ENCODE measurements around the gene TIGD1. TPM values are rescaled to one million over a fixed set of nuclear protein-coding genes. Genes with fewer than 3 reads are reported as not detected.

Gene TIGD1
- total and polyA plus RNA-seq, 7 donors, result 2.3 to 6.8 (median 4.1) TPM

DNA sequence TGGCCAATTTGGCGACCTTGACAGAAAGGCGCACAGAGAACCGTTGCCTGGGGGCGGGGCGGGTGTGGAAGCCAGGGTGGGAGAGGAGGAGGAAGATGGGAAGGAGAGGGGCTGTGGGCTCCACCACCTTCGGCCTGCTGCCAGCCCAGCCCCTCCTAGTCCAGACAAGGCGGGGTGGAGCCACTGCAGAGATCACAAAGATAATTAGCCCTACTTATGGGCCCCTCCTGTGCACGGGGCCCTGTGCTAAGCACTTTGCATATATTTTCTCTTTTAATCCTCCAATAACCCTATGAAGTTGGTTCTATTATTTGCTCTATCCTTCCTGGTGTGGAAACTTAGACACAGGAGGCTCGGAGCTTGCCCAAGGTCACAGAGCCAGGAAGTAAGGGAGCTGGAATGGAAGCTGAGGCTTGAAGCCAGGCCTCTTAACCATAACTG lies 49.0 kb downstream of the TIGD1 start:
- Histone ChIP-seq H3K9me3 (no peaks in the 10 kb centered on the region), H3K4me3 (no peak overlapping the region), H3K36me3 (ENCODE audit: insufficient read depth in 1 of 2, low read depth in 1 of 2) (no peaks in the 10 kb centered on the region), H3K27me3 (ENCODE audit: insufficient read depth in 3 of 3, low read length in 2 of 3) (no peaks in the 10 kb centered on the region), H3K4me1 (no peaks in the 10 kb centered on the region), H3K27ac (no peak overlapping the region)
- intact Hi-C loops (cut with DNase I), result loop anchor here in 1 of 2 donors (5.0 kb wide), 1 partner anchor 54 kb away; no protein-coding TSS in a partner anchor
- ATAC-seq, result no peak
- TF ChIP-seq, protein P1, sequence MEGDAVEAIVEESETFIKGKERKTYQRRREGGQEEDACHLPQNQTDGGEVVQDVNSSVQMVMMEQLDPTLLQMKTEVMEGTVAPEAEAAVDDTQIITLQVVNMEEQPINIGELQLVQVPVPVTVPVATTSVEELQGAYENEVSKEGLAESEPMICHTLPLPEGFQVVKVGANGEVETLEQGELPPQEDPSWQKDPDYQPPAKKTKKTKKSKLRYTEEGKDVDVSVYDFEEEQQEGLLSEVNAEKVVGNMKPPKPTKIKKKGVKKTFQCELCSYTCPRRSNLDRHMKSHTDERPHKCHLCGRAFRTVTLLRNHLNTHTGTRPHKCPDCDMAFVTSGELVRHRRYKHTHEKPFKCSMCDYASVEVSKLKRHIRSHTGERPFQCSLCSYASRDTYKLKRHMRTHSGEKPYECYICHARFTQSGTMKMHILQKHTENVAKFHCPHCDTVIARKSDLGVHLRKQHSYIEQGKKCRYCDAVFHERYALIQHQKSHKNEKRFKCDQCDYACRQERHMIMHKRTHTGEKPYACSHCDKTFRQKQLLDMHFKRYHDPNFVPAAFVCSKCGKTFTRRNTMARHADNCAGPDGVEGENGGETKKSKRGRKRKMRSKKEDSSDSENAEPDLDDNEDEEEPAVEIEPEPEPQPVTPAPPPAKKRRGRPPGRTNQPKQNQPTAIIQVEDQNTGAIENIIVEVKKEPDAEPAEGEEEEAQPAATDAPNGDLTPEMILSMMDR (IDR thresholded peaks at IDR 0.05), result no peak
- no peak for DNase-seq
- 68 to 72% (median 72%) methylated on average over 9 of the region's 9 CpGs for WGBS, 3 donors

DNA sequence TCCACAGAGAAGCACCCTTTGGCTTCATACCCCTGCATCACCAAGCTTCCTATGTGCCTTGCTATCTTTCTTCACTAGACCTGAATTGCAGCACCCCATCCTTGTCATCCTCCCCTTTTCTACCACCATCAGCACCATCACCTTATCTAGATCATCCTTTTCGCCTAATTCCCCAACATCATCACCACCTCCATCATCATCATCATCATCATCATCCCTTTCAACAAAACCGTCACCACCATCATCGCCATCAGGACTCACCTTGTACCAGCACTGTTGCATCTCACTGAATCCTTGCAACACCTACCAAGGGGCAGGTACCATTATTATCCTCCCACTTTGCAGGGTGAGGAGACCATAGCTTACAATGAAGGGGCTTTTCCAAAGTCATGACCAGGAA lies 51.9 kb downstream of the TIGD1 start:
- WGBS, 3 donors, result 91 to 97% (median 94%) methylated on average over 3 of the region's 3 CpGs

More for the DNA sequence above, 51.9 kb downstream of the TIGD1 start:
- Histone ChIP-seq H3K4me3 (no peak overlapping the region), H3K36me3 (ENCODE audit: insufficient read depth in 1 of 2, low read depth in 1 of 2) (no peaks in the 10 kb centered on the region), H3K4me1 (no peaks in the 10 kb centered on the region), H3K27me3 (ENCODE audit: insufficient read depth in 3 of 3, low read length in 2 of 3) (no peaks in the 10 kb centered on the region), H3K9me3 (no peaks in the 10 kb centered on the region), H3K27ac (no peak overlapping the region)
- TF ChIP-seq, protein P1 (IDR thresholded peaks at IDR 0.05), result no peak
- no peak for ATAC-seq
- intact Hi-C loops (cut with DNase I), result no loop called here
- no peak for DNase-seq

Other genes with a start within 250 kb of the TIGD1 start
- not detected for gene ALPP, start 171.8 kb downstream of the TIGD1 start, total RNA-seq
- not detected for gene ALPP, start 171.8 kb downstream of the TIGD1 start, polyA plus RNA-seq
- not detected for gene ALPG, start 143.7 kb downstream of the TIGD1 start, total RNA-seq
- gene ALPG, start 143.7 kb downstream of the TIGD1 start, polyA plus RNA-seq, result not detected
- gene ALPI, start 94.4 kb downstream of the TIGD1 start, total RNA-seq, result not detected
- under 1 TPM in 2 of 3 donors, not detected in 1; 0.05 to 0.14 TPM for gene ALPI, start 94.4 kb downstream of the TIGD1 start, polyA plus RNA-seq
- 1 to 10 TPM in 1 of 4 donors, under 1 TPM in 3; 0.32 to 1.0 (median 0.61) TPM for gene ECEL1, start 62.7 kb downstream of the TIGD1 start, total RNA-seq
- 1 to 10 TPM in 1 of 3 donors, under 1 TPM in 2; 0.45 to 1.8 (median 0.55) TPM for gene ECEL1, start 62.7 kb downstream of the TIGD1 start, polyA plus RNA-seq
- gene PRSS56, start 30.2 kb downstream of the TIGD1 start, total RNA-seq, result 1 to 10 TPM; 2.0 to 5.0 (median 2.9) TPM
- gene PRSS56, start 30.2 kb downstream of the TIGD1 start, polyA plus RNA-seq, result 1 to 10 TPM in 2 of 3 donors, under 1 TPM in 1; 0.82 to 3.2 (median 1.8) TPM
- gene CHRND, start 24.4 kb downstream of the TIGD1 start, total RNA-seq, result 100 to 1,000 TPM in 2 of 4 donors, 10 to 100 TPM in 2; 58.8 to 300 (median 97.7) TPM
- gene CHRND, start 24.4 kb downstream of the TIGD1 start, polyA plus RNA-seq, result 10 to 100 TPM in 2 of 3 donors, 1 to 10 TPM in 1; 6.5 to 13.5 (median 12.5) TPM
- 10 to 100 TPM in 2 of 4 donors, 1 to 10 TPM in 2; 2.9 to 94.1 (median 17.2) TPM for gene CHRNG, start 10.9 kb downstream of the TIGD1 start, total RNA-seq
- 1 to 10 TPM in 2 of 3 donors, under 1 TPM in 1; 0.68 to 7.3 (median 1.5) TPM for gene CHRNG, start 10.9 kb downstream of the TIGD1 start, polyA plus RNA-seq
- gene EIF4E2, start 132 bp upstream of the TIGD1 start, total RNA-seq, result 100 to 1,000 TPM in 1 of 4 donors, 10 to 100 TPM in 3; 76.1 to 136 (median 88.4) TPM
- 10 to 100 TPM; 39.6 to 85.2 (median 67.4) TPM for gene EIF4E2, start 132 bp upstream of the TIGD1 start, polyA plus RNA-seq
- 10 to 100 TPM in 2 of 4 donors, 1 to 10 TPM in 2; 6.9 to 20.7 (median 9.8) TPM for gene EFHD1, start 83.0 kb upstream of the TIGD1 start, total RNA-seq
- 10 to 100 TPM in 2 of 3 donors, 1 to 10 TPM in 1; 6.6 to 17.7 (median 10.7) TPM for gene EFHD1, start 83.0 kb upstream of the TIGD1 start, polyA plus RNA-seq
- 10 to 100 TPM; 64.3 to 72.6 (median 65.5) TPM for gene GIGYF2, start 146.8 kb upstream of the TIGD1 start, total RNA-seq
- gene GIGYF2, start 146.8 kb upstream of the TIGD1 start, polyA plus RNA-seq, result 10 to 100 TPM; 13.8 to 44.7 (median 14.4) TPM
- not detected for gene KCNJ13, start 226.0 kb upstream of the TIGD1 start, total RNA-seq
- gene KCNJ13, start 226.0 kb upstream of the TIGD1 start, polyA plus RNA-seq, result under 1 TPM in 1 of 3 donors, not detected in 2; 0.03 TPM